Left kidney (tissue), 8 donors: ENCODE measurements around the gene ERRFI1. TPM values are rescaled to one million over a fixed set of nuclear protein-coding genes. Genes with fewer than 3 reads are reported as not detected.
"Not testable (repeated sequence)": the region's sequence is repeated elsewhere in the genome, so short reads cannot be mapped to it uniquely, and the experiment has no call there.

Experiments
- DNase-seq: peaks from one replicate; pipeline ENCODE4 v3.0.0-alpha.2; 2013
- long read RNA-seq, 8 donors: transcript quantifications; one replicate each; lab custom pipeline, GENCODE V29; 2026
- polyA plus RNA-seq: library from polyadenylated mRNA; unstranded; fragments of 120-200 nt; gene quantifications from one replicate; pipeline ENCODE4 v1.2.1, GENCODE V29; 2013; ENCODE audit not compliant: insufficient read length

Gene ERRFI1, protein sequence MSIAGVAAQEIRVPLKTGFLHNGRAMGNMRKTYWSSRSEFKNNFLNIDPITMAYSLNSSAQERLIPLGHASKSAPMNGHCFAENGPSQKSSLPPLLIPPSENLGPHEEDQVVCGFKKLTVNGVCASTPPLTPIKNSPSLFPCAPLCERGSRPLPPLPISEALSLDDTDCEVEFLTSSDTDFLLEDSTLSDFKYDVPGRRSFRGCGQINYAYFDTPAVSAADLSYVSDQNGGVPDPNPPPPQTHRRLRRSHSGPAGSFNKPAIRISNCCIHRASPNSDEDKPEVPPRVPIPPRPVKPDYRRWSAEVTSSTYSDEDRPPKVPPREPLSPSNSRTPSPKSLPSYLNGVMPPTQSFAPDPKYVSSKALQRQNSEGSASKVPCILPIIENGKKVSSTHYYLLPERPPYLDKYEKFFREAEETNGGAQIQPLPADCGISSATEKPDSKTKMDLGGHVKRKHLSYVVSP
- 23.5 TPM for polyA plus RNA-seq
- long read RNA-seq, donor 1, partial matches to known transcripts = 0 of 4 reads
- long read RNA-seq, donor 1, other reads (novel, unspliced or antisense) = 0 of 4 reads
- long read RNA-seq, donor 2, partial matches to known transcripts = 0 of 3 reads
- long read RNA-seq, donor 2, other reads (novel, unspliced or antisense) = 0 of 3 reads
- long read RNA-seq, donor 3, partial matches to known transcripts = 0 of 1 reads
- long read RNA-seq, donor 3, other reads (novel, unspliced or antisense) = 0 of 1 reads
- long read RNA-seq, donor 4, partial matches to known transcripts = 0 of 3 reads
- long read RNA-seq, donor 4, other reads (novel, unspliced or antisense) = 0 of 3 reads
- long read RNA-seq, donor 5, transcript ERRFI1-201 (4 exons, 3,104 nt) = major isoform, 8 of 9 reads
- long read RNA-seq, donor 5, partial matches to known transcripts = 0 of 9 reads
- long read RNA-seq, donor 5, other reads (novel, unspliced or antisense) = 0 of 9 reads
- long read RNA-seq, donor 6, transcript ERRFI1-201 (4 exons, 3,104 nt) = major isoform, 5 of 5 reads
- long read RNA-seq, donor 6, partial matches to known transcripts = 0 of 5 reads
- long read RNA-seq, donor 6, other reads (novel, unspliced or antisense) = 0 of 5 reads
- long read RNA-seq, donor 7, transcript ERRFI1-201 (4 exons, 3,104 nt) = major isoform, 6 of 8 reads
- long read RNA-seq, donor 7, partial matches to known transcripts = 0 of 8 reads
- long read RNA-seq, donor 7, other reads (novel, unspliced or antisense) = 0 of 8 reads
- long read RNA-seq, donor 8 = 0 reads

DNA sequence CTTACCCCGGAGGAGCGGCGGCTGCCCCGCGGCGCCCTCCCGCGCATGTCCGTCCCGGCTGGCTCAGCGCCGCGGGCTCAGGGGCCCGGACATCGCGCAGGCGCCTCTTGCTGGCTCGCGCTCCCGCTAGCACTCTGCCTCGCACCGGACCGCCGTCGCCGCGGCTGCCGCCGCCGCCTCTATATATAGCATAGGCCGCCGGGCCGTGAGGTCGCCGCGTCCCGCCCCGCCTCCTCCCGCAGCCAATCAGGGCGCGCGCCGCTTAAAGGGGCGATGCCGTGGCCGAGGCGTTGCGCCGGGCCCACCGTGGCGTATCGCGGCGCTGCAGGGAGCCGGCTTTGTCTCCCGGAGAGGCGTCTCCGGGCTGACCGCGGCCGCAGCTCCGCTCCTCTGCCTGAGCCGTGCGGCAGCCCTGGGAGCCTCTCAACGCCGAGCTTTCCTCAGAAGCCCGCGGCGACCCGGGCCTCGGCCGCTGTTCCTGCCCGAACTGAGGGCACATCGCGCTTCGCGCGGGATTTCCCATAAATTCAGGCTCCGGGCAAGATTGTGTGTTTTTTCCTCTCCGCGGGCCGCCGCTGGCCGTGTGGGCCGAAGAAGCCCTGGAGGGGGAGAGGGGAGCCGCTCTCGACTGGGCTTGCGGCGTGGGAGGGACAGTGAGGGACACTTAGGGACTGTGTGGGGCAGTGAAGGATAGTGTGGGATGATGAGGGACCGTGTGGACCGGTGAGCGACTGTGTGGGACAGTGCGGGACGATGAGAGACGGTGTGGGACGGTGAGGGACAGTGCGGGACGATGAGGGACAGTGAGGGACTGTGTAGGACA, at the start of gene ERRFI1:
ERRFI1 (minus strand) TSS at position 157 of the 823 bp plus-strand sequence. CDS start 10,690 bp downstream, outside the sequence.
- DNase-seq = peak; percentile 93

DNA sequence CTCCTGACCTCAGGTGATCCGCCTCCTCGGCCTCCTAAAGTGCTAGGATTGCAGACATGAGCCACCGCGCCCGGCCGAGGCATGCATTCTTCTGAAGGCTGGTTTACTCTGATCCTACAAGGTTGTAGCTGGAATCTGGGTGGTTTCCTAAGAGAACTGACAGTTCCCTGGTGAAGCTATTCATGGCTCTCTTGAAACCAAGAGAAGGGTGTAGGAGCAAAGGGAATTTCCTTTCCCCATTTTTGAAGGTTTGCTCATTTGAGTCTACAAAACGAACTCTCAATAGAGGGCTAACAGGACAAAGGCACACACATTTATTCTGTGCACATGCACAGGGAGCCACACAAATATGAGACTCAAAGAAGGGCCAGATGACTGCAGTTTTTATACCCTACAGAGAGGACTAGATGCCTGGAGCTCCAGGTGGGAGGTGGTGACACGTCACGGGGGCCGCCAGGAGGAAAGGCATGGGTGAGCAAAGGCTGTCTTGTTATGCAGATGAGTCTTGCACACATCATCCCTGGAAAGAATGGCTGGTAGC, 49.5 kb upstream of the ERRFI1 start:
- DNase-seq = no peak

DNA sequence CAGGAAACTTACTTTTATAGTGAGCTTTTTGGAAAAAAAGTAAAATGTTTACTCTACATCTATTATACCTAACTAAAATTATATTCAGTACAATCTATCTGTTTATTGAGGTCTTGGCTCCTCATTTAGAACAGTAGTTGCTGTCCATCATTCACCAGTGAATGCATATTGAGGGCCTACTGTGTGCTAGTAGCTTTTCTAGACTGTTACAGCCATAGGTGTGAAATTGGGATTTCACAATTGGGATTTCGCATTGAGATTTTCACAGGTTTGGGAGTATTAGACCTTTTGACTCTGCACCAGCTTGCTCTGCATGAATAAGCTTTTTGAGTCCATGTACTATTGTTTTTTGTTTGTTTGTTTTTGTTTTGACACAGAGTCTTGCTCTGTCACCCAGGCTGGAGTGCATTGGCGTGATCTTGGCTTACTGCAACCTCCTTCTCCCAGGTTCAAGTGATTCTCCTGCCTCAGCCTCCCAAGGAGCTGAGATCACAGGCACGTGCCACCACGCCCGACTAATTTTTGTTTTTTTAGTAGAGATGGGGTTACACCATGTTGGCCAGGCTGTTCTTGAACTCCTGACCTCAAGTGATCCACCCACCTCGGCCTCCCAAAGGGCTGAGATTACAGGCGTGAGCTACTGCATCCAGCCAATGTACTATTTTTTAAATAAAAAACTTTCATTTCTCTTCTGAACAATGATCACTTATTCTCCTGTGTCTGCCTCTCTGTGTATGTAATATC, 47.2 kb upstream of the ERRFI1 start:
- DNase-seq = no peak

DNA sequence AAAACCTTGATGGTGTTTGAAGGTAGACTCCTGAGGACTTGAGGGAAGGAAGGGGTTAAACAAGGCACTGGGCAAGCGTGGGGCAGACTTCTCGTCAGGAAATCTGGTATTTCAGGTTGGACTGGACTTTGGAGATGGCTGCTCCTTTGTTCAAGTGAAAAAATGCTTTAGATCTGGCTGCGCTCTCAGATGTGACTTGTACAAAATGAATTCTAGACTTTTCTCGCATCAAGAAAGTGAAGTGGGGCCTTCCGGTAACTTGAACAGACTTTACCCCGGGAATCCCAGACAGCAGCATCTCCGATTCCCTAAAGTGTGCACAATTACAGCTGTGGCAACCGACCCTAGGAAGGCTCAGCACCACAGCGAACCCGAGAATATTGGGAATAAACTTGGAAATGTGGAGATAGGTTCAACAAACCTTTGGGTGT, 44.3 kb upstream of the ERRFI1 start:
- peak; percentile 82 for DNase-seq

DNA sequence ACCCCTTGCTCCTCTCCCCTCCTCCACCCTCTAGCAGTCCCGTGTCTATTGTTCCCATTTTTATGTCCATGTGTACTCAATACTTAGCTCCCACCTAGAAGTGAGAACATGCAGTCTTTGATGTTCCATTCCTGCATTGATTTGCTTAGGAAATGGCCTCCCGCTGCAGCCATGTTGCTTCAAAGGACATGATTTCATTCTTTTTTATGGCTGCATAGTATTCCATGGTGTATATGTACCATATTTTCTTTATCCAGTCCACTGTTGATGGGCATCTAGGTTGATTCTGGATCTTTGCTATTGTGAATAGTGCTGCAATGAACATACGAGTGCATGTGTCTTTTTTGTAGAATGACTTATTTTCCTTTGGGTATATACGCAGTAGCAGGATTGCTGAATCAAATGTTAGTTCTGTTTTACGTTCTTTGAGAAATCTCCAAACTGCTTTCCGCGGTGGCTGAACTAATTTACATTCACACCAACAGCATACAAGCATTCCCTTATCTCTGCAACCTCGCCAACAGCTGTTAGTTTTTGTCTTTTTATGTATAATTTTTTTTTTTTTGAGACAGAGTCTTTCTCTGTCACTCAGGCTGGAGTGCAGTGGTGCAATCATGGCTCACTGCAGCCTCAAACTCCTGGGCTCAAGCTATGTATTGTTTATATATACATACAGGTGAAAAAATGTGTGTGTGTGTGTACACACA, 43.7 kb upstream of the ERRFI1 start:
- DNase-seq = not testable (repeated sequence)

DNA sequence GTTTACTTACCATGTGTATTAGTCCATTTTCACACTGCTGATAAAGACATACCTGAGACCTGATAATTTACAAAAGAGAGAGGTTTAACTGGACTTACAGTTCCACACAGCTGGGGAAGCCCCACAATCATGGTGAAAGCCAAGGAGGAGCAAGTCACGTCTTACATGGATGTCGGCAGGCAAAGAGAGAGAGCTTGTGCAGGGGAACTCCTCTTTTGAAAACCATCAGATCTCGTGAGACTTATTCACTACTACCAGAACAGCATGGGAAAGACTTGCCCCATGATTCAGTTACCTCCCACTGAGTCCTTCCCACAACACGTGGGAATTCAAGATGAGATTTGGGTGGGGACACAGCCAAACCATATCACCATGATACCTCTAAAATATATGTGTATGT, 39.3 kb upstream of the ERRFI1 start:
- DNase-seq = no peak

DNA sequence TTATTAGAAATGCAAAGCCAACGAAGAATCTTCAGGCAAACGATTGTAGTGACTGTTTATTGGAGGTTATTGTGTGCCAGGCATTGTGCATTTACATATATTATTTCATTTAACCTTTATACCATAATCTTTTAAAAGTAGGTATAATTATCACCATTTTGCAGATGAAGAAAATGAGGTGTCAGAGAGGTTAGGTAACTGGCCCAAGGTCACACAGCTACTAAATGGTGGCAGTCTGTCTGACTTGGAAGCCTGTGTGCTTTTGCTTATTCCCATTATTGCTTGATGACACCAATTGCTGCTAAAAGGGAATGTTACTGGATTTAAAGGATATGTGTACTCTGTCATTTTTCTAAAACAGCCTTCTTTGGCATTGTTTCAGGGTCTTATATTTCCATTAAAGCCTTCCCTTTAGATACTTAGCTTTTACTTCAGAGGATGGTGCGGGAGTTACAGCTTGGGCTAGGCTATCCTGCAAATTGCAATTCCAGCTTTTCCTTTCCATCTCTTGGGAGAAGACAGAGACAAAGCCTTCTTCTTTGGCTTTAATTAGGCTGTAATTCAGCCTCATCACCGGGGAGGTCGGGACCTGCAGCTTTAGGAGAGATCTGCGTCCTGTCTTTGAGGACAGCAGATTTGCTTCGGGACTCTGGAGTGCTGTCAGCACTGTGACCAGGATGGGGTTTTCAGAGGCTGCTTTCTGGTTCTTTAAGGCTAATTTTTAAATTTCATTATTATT, 37.4 kb upstream of the ERRFI1 start:
- no peak for DNase-seq

DNA sequence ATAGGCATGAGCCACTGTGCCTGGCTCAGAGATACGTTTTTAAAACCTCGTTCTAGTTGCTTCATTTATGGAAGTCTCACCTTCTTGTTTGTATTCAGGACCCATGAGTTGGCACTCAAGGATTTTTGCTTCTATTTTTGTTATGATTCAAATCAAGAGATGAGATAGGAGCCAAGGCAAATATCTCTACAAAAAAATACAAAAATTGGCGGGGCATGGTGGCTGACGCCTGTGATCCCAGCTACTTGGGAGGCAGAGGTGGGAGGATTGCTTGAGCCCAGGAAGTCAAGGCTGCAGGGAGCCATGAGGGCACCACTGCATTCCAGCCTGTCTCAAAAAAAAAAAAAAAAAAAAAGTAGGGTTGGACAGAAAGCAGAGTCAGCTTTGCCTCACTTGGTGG, 36.8 kb upstream of the ERRFI1 start:
- no peak for DNase-seq

DNA sequence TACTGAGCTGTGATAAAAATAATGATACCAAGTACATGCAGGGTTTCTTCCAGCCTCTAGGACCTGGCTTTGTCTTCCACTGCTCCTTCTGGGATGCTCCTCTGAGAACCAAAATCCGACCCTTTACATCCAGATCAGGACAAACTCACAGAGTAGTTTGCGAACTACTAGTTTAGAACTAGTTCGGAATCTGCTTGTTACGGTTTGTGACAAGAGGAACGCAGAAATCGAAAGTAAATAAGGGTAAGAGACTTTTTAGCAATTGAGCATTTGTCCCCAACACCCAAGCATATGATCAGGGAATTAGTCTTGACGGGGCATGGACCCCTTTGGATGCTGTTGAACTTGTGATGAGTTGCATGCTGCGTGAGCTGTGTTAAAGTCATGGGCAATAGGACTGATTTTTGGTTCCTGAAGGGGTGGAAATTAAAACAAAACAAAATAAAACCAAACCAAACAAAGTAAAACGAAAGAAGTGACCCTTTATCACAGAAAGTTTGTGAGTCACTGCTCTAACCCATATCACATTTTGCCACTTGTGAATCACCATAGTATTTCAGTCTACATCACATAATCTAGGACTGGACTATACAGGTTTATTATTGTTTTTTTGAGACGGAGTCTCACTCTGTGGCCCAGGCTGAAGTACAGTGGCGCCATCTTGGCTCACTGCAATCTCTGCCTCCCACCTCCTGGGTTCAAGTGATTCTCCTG, 35.7 kb upstream of the ERRFI1 start:
- no peak for DNase-seq

DNA sequence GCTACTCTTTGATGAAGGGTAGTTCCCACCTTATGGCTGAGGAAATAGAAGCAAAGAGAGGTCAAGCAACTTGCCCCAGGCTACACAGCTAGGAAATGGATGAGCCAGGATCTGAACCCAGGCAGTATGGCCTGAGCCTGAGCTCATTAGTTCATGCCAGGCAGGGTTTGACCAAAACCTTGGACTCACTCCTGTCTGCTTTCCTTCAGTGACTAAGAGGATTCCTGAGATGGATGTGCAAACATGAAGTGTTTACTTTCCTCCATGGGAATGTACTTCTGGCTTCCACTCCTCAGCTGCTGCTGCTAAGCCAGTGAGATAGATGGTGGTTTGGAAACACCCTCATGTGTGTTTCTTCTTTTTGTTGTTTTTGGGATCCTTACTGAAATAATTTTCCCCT, 35.1 kb upstream of the ERRFI1 start:
- DNase-seq = no peak

DNA sequence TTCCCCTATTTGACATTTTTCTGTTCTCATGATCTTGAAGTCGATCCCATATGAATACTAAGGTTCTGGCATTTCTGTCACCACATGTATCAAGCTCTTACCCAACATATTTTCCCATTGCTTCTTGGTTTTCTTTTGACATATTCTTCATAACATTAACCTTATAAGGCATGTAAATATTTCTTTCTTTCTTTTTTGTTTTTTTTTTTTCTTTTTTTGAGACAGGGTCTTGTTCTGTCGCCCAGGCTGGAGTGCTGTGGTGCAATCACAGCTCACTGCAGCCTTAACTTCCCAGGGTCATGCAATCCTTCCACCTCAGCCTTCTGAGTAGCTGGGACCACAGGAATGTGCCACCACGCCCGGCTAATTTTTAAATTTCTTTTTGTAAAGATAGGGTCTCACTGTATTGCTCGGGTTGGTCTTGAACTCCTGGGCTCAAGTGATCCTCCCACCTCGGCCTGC, 33.1 kb upstream of the ERRFI1 start:
- DNase-seq = no peak

DNA sequence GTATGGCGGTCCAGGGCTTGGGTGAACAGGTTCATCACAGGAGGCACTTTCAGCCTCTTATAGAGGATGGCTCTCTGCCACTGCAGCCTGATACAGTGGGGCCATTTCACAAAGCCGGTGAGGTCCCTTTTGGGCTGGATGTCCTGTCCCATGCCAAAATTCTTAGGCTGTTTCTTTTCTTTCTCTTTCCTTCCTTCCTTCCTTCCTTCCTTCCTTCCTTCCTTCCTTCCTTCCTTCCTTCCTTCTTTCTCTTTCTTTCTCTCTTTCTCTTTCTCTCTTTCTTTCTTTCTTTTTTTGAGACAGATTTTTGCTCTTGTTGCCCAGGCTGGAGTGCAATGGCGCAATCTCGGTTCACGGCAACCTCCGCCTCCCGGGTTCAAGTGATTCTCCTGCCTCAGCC, 31.7 kb upstream of the ERRFI1 start:
- DNase-seq = not testable (repeated sequence)

DNA sequence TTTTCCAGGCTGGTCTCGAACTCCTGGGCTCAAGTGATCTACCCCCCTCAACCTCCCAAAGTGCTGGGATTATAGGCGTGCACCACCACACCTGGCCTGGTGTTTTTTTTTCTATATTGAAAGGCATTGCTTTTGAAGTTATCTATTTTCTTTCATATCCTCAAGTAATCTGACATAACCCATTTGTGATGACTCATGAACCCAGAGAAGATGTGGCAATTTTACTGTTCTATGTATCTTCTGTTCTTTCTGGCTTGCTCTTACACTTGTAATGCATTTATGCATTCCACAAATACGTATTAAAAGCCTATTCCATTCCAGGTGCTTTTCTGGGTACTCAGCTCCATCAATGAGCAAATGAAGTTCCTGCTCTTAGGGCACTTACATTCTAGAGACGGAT, 29.9 kb upstream of the ERRFI1 start:
- no peak for DNase-seq

DNA sequence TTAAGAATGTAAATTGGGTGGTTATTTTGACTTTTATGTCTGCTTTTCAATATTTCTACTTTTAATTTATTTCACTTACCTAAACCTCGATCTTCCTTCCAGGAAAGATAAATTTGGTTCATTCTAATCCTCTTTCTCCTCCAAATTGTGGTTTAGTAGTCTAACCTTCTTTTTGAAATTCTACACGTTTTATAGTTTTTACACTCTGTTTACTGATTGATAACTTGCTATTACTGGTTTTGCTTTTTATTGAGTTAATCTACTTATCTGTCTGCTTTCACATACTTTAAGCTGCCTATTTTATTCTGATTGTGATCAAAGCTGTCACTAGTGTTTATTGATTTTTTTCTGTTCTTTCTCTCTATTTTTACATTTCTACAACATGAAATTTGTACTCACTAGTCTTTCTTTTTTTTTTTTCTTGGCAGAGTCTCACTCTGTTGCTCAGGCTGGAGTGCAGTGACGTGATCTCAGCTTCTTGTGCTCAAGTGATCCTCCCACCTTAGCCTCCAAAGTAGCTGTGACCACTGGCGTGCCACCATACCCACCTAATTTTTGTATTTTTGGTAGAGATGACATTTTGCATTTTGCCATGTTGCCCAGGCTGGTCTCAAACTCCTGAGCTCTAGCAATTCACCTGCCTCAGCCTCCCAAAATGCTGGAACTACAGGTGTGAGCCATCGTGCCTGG, 27.9 kb upstream of the ERRFI1 start:
- DNase-seq = no peak

DNA sequence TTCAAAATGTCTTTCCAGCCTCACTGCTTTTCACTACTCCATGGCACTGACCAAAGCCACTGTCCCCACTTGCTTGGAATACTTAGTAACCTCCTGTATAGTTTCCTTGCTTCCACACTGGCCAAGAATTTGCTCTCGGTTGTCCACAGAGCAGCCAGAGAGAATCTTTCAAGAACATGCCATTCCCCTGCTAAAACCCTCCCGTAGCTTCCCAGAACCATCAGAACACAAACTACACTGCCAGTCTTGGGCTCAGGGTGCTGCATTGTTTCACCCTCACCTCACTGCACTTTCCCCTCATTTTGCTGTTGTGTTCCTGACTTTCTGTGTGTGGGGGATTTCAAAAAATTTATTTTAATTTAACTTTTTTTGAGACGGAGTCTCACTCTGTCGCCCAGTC, 25.5 kb upstream of the ERRFI1 start:
- DNase-seq = no peak

DNA sequence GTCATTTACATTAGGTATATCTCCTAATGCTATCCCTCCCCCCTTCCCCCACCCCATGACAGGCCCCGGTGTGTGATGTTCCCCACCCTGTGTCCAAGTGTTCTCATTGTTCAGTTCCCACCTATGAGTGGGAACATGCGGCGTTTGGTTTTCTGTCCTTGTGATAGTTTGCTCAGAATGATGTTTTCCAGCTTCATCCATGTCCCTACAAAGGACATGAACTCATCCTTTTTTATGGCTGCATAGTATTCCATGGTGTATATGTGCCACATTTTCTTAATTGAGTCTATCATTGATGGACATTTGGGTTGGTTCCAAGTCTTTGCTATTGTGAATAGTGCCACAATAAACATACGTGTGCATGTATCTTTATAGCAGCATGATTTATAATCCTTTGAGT, 23.1 kb upstream of the ERRFI1 start:
- DNase-seq = not testable (repeated sequence)

DNA sequence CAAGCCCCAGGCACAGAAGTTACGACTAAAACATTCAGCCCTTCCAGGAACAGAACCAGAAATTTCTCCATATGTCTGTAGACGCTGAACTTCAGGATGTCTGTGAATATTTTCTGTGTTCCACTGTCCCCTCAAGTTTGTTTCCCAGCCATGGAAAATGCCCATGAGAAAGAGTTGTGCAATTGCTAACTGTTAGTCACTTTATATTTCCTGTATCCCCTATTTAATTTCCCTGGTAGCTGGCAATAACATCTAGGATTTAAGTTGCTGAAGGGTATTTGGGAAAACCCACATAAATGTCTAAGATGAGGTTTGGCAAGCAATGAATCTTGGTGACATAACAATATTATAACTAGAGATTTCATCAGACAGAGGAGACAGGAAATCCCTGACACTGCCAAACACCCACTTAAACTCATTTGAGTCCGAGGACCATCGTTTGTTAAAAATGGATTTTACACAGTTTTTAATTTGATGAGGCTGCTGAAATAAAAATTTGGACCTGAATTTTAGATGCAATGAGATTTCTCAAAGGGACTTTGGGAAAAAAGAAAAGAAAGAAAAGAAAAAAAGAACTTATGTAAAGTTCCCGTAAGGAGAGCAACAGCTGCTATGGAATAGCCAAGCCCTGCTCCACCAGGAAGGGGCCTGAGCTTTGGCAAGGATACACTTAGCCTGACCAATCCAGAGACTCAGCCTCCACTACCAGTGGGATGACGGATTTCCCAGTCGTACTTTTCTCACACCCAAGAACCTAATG, 21.8 kb upstream of the ERRFI1 start:
- DNase-seq = no peak
